Coronary artery (tissue), 2 donors: ENCODE data around the gene PRDM4.

Experiments
- DNase-seq: peaks from one replicate; pipeline ENCODE4 v3.0.0-alpha.2; 2017; ENCODE audit warnings: low spot score
- H3K27ac ChIP-seq, 2 donors: fragments of 200-600 bp; sonication (generic); one replicate each; pipeline ENCODE4 v1.5.1; 2016 to 2019
- H3K4me3 ChIP-seq: fragments of 200-600 bp; sonication (generic); 2 replicates; pipeline ENCODE4 v1.5.1; 2016; ENCODE audit warnings: mild to moderate bottlenecking, moderate library complexity
- TF ChIP-seq, protein P1 (sequence below): fragments of 200-600 bp; sonication (generic); IDR thresholded peaks from one replicate; pipeline ENCODE4 v1.5.1; 2019; ENCODE audit warnings: antibody characterized with exemption

Gene PRDM4

DNA sequence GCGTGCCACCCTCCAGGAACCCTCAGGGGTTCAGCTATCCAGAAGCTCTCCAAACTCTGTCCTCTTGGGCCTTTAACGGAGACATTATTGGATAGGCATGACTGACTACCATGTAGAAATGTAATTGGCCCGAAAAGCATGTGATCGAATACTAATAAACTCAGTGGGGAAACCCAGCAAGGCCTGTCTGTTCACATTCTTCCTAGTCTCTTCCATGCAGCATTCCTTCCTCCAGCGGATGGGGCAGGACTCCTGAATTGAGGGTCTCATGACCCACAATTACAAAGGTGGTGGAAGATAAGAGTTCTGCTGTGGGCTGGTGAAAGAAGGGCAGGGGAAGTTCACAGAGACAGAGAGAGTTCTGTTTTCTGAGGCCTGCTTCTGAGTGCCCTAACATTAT, 6.5 kb upstream of the PRDM4 start:
- H3K4me3 ChIP-seq: no peak overlapping the region
- no peak for DNase-seq
- TF ChIP-seq, protein P1, sequence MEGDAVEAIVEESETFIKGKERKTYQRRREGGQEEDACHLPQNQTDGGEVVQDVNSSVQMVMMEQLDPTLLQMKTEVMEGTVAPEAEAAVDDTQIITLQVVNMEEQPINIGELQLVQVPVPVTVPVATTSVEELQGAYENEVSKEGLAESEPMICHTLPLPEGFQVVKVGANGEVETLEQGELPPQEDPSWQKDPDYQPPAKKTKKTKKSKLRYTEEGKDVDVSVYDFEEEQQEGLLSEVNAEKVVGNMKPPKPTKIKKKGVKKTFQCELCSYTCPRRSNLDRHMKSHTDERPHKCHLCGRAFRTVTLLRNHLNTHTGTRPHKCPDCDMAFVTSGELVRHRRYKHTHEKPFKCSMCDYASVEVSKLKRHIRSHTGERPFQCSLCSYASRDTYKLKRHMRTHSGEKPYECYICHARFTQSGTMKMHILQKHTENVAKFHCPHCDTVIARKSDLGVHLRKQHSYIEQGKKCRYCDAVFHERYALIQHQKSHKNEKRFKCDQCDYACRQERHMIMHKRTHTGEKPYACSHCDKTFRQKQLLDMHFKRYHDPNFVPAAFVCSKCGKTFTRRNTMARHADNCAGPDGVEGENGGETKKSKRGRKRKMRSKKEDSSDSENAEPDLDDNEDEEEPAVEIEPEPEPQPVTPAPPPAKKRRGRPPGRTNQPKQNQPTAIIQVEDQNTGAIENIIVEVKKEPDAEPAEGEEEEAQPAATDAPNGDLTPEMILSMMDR: no peak
- H3K27ac ChIP-seq: no peak overlapping the region

DNA sequence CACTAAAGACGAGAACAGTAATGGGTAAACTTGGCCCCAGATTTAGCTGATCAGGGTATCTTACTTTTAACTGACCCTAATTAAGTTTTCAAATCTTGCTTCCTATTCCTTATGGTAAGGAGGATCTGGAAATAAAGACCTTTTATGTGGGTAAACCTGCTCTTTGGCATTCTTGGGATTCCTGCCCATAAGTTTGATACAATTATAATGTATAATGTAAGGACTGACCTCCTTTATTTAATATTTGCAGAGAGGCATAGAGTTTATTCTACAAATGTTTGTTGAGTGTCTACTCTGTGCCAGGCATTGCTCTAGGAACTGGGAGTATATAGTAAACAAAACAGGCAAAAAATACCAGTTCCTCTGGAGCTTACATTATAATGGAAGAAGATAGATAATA, 4.4 kb upstream of the PRDM4 start:
- Histone ChIP-seq H3K4me3 (no peak overlapping the region), H3K27ac (no peak overlapping the region)
- no peak for DNase-seq
- TF ChIP-seq, protein P1: no peak

DNA sequence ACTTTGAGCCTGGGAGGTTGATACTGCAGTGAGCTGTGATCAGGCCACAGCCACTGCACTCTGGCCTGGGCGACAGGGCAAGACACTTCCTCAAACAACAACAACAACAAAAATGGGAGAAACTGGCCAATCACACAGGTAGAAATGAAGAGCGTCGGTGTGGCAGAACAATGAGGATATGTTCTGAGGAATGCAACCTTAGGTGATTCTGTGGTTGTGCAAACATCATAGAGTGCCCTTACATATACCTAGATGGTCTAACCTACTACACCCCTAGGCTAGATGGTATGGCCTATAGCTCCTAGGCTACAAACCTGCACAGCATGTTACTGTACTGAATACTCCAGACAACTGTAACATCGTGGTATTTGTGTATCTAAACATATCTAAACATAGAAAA, 3.7 kb upstream of the PRDM4 start:
- no peak for DNase-seq
- TF ChIP-seq, protein P1: no peak
- H3K4me3 ChIP-seq: no peak overlapping the region

DNA sequence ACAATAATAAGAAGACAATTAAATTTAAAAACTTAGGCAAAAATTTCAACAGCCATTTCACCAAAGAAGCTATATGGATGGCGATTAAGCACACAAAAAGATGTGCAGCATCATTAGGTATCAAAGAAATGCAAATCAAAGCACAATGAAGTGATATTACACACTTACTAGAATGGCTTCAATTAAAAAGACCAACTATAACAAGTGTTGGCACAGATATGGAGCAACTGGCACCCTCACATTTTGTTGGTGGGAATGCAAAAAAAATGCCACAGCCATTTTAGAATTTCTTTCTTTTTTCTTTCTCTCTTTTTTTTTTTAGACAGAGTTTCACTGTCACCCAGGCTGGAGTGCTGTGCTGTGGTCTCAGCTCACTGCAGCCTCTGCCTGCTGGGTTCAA, 1.9 kb upstream of the PRDM4 start:
- Histone ChIP-seq H3K27ac (no peak overlapping the region), H3K4me3 (no peak overlapping the region)
- DNase-seq: no peak
- TF ChIP-seq, protein P1: no peak

More for the DNA sequence above, 3.7 kb upstream of the PRDM4 start:
- no peak overlapping the region for H3K27ac ChIP-seq

DNA sequence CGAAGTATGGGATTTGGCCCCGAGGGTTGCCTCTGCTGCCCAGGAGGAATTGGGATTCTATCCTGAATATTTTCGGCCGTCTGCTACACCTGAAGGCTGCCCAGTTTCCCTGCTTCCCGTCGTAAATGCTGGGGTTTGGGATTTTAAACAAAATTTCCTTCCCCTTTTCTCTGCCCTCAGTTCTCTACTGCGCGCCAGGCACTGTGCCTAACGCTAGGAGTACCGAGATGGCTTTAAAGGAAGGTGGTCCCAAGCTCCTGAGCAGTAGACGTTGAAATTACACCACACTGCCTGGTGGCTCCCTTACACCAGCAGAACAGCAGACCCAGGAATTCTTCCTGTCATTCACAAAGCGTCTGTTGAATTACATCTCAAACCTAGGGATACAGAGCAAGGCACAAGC, 566 bp upstream of the PRDM4 start:
- no peak for DNase-seq
- peak overlapping the region; percentile 33 to 84 for H3K27ac ChIP-seq
- peak overlapping the region; percentile 85 for H3K4me3 ChIP-seq
- TF ChIP-seq, protein P1: no peak

DNA sequence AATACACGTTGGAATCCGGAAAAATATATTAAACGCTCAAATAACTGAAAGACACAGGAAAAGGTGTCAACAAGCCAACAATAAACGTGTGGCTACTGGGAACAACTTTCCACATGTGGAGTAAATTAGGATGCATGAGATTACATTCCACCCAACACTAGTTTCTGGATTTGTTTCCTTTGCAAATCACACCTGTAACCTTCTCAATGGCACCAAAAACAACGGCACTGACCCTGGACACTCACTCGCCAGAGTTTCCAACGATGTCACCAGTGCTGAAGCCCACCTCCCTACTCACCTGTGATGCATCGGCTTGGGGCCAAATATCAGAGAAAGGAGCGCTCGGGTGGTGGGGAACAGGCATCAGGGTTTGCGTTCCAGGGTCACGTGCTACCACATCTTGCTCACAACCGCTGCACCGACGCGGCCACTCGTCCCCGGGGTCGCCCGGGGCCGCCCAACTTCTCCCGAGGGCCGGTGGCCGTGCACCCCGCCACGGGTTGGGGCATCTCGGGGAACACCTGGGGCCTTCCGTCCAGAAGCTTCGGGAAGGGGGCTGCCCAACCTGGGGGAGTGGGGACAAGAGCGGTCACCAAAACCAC, 629 bp downstream of the PRDM4 start:
- DNase-seq: peak; percentile 77
- Histone ChIP-seq H3K4me3 (peak overlapping the region; percentile 85), H3K27ac (peak overlapping the region; percentile 42 to 84)
- TF ChIP-seq, protein P1: no peak

DNA sequence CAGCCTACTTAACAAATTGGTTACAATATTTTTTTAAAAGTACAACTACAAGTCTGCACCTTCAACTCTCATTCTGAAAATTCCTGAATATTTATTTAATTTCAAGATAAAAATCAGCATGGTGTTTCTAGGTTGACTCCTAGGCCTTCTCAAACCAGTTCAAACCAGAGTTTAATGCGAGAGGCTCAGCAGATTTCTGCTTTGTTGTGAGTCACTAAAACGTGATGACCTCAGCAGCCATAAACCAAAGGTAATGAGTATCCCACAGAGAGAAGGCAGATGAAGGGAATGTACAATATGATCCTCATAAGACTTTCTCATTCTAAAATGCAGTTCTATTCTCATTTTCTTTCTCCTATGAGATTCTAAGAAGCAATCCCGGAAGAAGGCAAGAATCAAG, 1.5 kb downstream of the PRDM4 start:
- no peak overlapping the region for H3K27ac ChIP-seq
- DNase-seq: no peak
- TF ChIP-seq, protein P1: no peak
- peak overlapping the region; percentile 85 for H3K4me3 ChIP-seq
